HEK293 (cell line): ENCODE results near the gene PROB1.

Experiments used
- FEZF1 ChIP-seq: fragments of 450-650 bp; formaldehyde crosslinking; IDR thresholded peaks from 2 replicates; pipeline ENCODE4 v1.5.1; 2016; ENCODE audit warnings: missing biosample characterization, missing genetic modification characterization
- IKZF3 ChIP-seq: fragments of 450-650 bp; IDR thresholded peaks from 2 replicates; pipeline ENCODE4 v1.5.0; 2018; ENCODE audit warnings: missing biosample characterization, mild to moderate bottlenecking, missing genetic modification characterization, moderate library complexity
- KLF1 ChIP-seq: fragments of 450-650 bp; formaldehyde crosslinking; IDR thresholded peaks from 2 replicates; pipeline ENCODE4 v1.5.1; 2016; ENCODE audit warnings: missing biosample characterization, missing genetic modification characterization
- MYNN ChIP-seq: fragments of 450-650 bp; formaldehyde crosslinking; IDR thresholded peaks from 2 replicates; pipeline ENCODE4 v1.5.1; 2016; ENCODE audit warnings: missing biosample characterization, missing genetic modification characterization, borderline replicate concordance
- TRIM28 ChIP-seq: IDR thresholded peaks from 2 replicates; pipeline ENCODE4 v1.6.1; 2011; ENCODE audit warnings: low read length, control low read depth, borderline replicate concordance
- ZBTB21 ChIP-seq: fragments of 450-650 bp; formaldehyde crosslinking; IDR thresholded peaks from 2 replicates; pipeline ENCODE4 v1.5.1; 2017; ENCODE audit warnings: missing biosample characterization, missing genetic modification characterization
- ZNF121 ChIP-seq: fragments of 450-650 bp; formaldehyde crosslinking; IDR thresholded peaks from 2 replicates; pipeline ENCODE4 v1.5.1; 2016; ENCODE audit warnings: missing biosample characterization, missing genetic modification characterization
- ZNF16 ChIP-seq: fragments of 450-650 bp; formaldehyde crosslinking; IDR thresholded peaks from 2 replicates; pipeline ENCODE4 v1.5.1; 2016; ENCODE audit warnings: low read depth, missing biosample characterization, missing genetic modification characterization
- ZNF169 ChIP-seq: fragments of 450-650 bp; formaldehyde crosslinking; IDR thresholded peaks from 2 replicates; pipeline ENCODE4 v1.5.1; 2016; ENCODE audit warnings: missing biosample characterization, missing genetic modification characterization
- ZNF23 ChIP-seq: fragments of 450-650 bp; formaldehyde crosslinking; IDR thresholded peaks from 2 replicates; pipeline ENCODE4 v1.5.1; 2016; ENCODE audit warnings: missing biosample characterization, missing genetic modification characterization, borderline replicate concordance
- ZNF239 ChIP-seq: fragments of 450-650 bp; formaldehyde crosslinking; IDR thresholded peaks from 2 replicates; pipeline ENCODE4 v1.5.1; 2016; ENCODE audit warnings: missing biosample characterization, missing genetic modification characterization
- ZNF311 ChIP-seq: fragments of 450-650 bp; formaldehyde crosslinking; IDR thresholded peaks from 2 replicates; pipeline ENCODE4 v1.5.1; 2017; ENCODE audit warnings: missing biosample characterization, missing genetic modification characterization, borderline replicate concordance
- ZNF544 ChIP-seq: fragments of 450-650 bp; formaldehyde crosslinking; IDR thresholded peaks from 2 replicates; pipeline ENCODE4 v1.5.0; 2017; ENCODE audit warnings: missing biosample characterization, missing genetic modification characterization
- ZNF600 ChIP-seq: fragments of 450-650 bp; formaldehyde crosslinking; IDR thresholded peaks from 2 replicates; pipeline ENCODE4 v1.5.1; 2016; ENCODE audit warnings: missing biosample characterization, missing genetic modification characterization
- TF ChIP-seq, protein P1 (sequence below): fragments of 450-650 bp; formaldehyde crosslinking; IDR thresholded peaks from 2 replicates; pipeline ENCODE4 v1.5.1; 2017; ENCODE audit warnings: missing biosample characterization, missing genetic modification characterization
- TF ChIP-seq, protein P2 (sequence below): fragments of 450-650 bp; formaldehyde crosslinking; conservative IDR thresholded peaks from 2 replicates; pipeline ENCODE4 v1.5.1; 2016; ENCODE audit warnings: low read depth, missing biosample characterization, missing genetic modification characterization
- TF ChIP-seq, protein P3 (sequence below): fragments of 450-650 bp; IDR thresholded peaks from 2 replicates; pipeline ENCODE4 v1.5.1; 2018; ENCODE audit warnings: missing biosample characterization, missing genetic modification characterization
- TF ChIP-seq, protein P4 (sequence below): fragments of 450-650 bp; formaldehyde crosslinking; IDR thresholded peaks from 2 replicates; pipeline ENCODE4 v1.5.1; 2016; ENCODE audit warnings: missing biosample characterization, missing genetic modification characterization, low read depth
- TF ChIP-seq, protein P5 (sequence below): fragments of 450-650 bp; formaldehyde crosslinking; IDR thresholded peaks from 2 replicates; pipeline ENCODE4 v1.5.1; 2016; ENCODE audit warnings: missing biosample characterization, missing genetic modification characterization
- TF ChIP-seq, protein P6 (sequence below): fragments of 450-650 bp; formaldehyde crosslinking; IDR thresholded peaks from 2 replicates; pipeline ENCODE4 v1.5.1; 2016; ENCODE audit warnings: missing biosample characterization, missing genetic modification characterization
- TF ChIP-seq, protein P7 (sequence below): fragments of 450-650 bp; formaldehyde crosslinking; IDR thresholded peaks from 2 replicates; pipeline ENCODE4 v1.5.1; 2017; ENCODE audit warnings: missing biosample characterization, missing genetic modification characterization

Gene PROB1

DNA sequence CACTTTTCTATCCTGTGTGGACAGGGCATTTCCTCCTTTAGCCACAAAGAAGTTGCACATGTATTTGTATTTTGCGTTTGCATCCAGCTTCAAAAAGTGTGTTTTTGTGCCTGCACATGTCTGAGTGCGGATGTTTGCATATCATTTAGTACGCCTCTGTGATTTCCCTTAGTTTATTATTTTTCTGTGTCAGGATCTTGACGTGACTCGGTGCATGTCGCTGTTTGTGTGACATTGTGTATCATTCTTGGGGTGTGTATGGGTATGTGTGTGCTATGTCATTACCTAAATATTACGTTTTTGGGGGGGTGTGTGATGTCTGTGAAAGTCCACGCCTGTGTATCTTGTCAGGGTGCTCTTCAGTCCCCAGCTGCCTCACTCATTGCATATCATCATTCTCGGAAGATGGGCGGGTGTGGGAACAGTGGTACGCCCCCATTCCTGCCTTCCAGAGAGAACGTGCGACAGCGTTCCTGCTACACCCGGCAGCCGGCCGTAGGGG is 53.7 kb downstream of the PROB1 start (continued):
- TF ChIP-seq, protein P1, sequence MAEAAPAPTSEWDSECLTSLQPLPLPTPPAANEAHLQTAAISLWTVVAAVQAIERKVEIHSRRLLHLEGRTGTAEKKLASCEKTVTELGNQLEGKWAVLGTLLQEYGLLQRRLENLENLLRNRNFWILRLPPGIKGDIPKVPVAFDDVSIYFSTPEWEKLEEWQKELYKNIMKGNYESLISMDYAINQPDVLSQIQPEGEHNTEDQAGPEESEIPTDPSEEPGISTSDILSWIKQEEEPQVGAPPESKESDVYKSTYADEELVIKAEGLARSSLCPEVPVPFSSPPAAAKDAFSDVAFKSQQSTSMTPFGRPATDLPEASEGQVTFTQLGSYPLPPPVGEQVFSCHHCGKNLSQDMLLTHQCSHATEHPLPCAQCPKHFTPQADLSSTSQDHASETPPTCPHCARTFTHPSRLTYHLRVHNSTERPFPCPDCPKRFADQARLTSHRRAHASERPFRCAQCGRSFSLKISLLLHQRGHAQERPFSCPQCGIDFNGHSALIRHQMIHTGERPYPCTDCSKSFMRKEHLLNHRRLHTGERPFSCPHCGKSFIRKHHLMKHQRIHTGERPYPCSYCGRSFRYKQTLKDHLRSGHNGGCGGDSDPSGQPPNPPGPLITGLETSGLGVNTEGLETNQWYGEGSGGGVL: no peak
- TF ChIP-seq MYNN (tag by site-specific recombination): no peak
- TF ChIP-seq, protein P2, sequence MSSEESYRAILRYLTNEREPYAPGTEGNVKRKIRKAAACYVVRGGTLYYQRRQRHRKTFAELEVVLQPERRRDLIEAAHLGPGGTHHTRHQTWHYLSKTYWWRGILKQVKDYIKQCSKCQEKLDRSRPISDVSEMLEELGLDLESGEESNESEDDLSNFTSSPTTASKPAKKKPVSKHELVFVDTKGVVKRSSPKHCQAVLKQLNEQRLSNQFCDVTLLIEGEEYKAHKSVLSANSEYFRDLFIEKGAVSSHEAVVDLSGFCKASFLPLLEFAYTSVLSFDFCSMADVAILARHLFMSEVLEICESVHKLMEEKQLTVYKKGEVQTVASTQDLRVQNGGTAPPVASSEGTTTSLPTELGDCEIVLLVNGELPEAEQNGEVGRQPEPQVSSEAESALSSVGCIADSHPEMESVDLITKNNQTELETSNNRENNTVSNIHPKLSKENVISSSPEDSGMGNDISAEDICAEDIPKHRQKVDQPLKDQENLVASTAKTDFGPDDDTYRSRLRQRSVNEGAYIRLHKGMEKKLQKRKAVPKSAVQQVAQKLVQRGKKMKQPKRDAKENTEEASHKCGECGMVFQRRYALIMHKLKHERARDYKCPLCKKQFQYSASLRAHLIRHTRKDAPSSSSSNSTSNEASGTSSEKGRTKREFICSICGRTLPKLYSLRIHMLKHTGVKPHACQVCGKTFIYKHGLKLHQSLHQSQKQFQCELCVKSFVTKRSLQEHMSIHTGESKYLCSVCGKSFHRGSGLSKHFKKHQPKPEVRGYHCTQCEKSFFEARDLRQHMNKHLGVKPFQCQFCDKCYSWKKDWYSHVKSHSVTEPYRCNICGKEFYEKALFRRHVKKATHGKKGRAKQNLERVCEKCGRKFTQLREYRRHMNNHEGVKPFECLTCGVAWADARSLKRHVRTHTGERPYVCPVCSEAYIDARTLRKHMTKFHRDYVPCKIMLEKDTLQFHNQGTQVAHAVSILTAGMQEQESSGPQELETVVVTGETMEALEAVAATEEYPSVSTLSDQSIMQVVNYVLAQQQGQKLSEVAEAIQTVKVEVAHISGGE (tag by site-specific recombination): no peak
- TF ChIP-seq, protein P3, sequence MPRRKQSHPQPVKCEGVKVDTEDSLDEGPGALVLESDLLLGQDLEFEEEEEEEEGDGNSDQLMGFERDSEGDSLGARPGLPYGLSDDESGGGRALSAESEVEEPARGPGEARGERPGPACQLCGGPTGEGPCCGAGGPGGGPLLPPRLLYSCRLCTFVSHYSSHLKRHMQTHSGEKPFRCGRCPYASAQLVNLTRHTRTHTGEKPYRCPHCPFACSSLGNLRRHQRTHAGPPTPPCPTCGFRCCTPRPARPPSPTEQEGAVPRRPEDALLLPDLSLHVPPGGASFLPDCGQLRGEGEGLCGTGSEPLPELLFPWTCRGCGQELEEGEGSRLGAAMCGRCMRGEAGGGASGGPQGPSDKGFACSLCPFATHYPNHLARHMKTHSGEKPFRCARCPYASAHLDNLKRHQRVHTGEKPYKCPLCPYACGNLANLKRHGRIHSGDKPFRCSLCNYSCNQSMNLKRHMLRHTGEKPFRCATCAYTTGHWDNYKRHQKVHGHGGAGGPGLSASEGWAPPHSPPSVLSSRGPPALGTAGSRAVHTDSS (tag by site-specific recombination): no peak
- peak; percentile 68 for TF ChIP-seq IKZF3 (tag by site-specific recombination)
- TF ChIP-seq ZNF121 (tag by site-specific recombination): no peak
- TF ChIP-seq KLF1 (tag by site-specific recombination): no peak
- TF ChIP-seq, protein P4, sequence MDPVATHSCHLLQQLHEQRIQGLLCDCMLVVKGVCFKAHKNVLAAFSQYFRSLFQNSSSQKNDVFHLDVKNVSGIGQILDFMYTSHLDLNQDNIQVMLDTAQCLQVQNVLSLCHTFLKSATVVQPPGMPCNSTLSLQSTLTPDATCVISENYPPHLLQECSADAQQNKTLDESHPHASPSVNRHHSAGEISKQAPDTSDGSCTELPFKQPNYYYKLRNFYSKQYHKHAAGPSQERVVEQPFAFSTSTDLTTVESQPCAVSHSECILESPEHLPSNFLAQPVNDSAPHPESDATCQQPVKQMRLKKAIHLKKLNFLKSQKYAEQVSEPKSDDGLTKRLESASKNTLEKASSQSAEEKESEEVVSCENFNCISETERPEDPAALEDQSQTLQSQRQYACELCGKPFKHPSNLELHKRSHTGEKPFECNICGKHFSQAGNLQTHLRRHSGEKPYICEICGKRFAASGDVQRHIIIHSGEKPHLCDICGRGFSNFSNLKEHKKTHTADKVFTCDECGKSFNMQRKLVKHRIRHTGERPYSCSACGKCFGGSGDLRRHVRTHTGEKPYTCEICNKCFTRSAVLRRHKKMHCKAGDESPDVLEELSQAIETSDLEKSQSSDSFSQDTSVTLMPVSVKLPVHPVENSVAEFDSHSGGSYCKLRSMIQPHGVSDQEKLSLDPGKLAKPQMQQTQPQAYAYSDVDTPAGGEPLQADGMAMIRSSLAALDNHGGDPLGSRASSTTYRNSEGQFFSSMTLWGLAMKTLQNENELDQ (tag by site-specific recombination): no peak
- TF ChIP-seq, protein P5, sequence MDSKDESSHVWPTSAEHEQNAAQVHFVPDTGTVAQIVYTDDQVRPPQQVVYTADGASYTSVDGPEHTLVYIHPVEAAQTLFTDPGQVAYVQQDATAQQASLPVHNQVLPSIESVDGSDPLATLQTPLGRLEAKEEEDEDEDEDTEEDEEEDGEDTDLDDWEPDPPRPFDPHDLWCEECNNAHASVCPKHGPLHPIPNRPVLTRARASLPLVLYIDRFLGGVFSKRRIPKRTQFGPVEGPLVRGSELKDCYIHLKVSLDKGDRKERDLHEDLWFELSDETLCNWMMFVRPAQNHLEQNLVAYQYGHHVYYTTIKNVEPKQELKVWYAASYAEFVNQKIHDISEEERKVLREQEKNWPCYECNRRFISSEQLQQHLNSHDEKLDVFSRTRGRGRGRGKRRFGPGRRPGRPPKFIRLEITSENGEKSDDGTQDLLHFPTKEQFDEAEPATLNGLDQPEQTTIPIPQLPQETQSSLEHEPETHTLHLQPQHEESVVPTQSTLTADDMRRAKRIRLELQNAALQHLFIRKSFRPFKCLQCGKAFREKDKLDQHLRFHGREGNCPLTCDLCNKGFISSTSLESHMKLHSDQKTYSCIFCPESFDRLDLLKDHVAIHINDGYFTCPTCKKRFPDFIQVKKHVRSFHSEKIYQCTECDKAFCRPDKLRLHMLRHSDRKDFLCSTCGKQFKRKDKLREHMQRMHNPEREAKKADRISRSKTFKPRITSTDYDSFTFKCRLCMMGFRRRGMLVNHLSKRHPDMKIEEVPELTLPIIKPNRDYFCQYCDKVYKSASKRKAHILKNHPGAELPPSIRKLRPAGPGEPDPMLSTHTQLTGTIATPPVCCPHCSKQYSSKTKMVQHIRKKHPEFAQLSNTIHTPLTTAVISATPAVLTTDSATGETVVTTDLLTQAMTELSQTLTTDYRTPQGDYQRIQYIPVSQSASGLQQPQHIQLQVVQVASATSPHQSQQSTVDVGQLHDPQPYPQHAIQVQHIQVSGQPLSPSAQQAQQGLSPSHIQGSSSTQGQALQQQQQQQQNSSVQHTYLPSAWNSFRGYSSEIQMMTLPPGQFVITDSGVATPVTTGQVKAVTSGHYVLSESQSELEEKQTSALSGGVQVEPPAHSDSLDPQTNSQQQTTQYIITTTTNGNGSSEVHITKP (tag by site-specific recombination): peak; percentile 89
- TF ChIP-seq ZNF311 (tag by site-specific recombination): no peak
- no peak for TF ChIP-seq ZNF16 (tag by site-specific recombination)
- TF ChIP-seq ZNF23 (tag by site-specific recombination): no peak
- TF ChIP-seq TRIM28: 0 out of 2 replicates have a peak, but pooled peaks have one; percentile 9
- no peak for TF ChIP-seq FEZF1 (tag by site-specific recombination)
- TF ChIP-seq ZNF600: peak; percentile 77; the same call in 1 of the 2 replicates
- TF ChIP-seq ZNF544 (tag by site-specific recombination): no peak
- TF ChIP-seq, protein P6, sequence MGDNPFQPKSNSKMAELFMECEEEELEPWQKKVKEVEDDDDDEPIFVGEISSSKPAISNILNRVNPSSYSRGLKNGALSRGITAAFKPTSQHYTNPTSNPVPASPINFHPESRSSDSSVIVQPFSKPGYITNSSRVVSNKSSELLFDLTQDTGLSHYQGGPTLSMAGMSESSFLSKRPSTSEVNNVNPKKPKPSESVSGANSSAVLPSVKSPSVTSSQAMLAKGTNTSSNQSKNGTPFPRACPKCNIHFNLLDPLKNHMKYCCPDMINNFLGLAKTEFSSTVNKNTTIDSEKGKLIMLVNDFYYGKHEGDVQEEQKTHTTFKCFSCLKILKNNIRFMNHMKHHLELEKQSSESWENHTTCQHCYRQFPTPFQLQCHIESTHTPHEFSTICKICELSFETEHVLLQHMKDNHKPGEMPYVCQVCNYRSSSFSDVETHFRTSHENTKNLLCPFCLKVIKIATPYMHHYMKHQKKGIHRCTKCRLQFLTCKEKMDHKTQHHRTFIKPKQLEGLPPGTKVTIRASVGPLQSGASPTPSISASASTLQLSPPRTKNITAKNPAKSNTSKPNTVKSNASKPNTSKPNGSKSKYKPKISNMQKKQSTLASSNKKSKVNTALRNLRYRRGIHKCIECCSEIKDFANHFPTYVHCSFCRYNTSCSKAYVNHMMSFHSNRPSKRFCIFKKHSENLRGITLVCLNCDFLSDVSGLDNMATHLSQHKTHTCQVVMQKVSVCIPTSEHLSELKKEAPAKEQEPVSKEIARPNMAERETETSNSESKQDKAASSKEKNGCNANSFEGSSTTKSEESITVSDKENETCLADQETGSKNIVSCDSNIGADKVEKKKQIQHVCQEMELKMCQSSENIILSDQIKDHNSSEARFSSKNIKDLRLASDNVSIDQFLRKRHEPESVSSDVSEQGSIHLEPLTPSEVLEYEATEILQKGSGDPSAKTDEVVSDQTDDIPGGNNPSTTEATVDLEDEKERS (tag by site-specific recombination): no peak
- no peak for TF ChIP-seq ZNF239
- TF ChIP-seq ZNF169 (tag by site-specific recombination): no peak
- TF ChIP-seq, protein P7, sequence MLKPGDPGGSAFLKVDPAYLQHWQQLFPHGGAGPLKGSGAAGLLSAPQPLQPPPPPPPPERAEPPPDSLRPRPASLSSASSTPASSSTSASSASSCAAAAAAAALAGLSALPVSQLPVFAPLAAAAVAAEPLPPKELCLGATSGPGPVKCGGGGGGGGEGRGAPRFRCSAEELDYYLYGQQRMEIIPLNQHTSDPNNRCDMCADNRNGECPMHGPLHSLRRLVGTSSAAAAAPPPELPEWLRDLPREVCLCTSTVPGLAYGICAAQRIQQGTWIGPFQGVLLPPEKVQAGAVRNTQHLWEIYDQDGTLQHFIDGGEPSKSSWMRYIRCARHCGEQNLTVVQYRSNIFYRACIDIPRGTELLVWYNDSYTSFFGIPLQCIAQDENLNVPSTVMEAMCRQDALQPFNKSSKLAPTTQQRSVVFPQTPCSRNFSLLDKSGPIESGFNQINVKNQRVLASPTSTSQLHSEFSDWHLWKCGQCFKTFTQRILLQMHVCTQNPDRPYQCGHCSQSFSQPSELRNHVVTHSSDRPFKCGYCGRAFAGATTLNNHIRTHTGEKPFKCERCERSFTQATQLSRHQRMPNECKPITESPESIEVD (tag by site-specific recombination): no peak
- TF ChIP-seq ZBTB21: no peak
